HG03442 (cell line): ENCODE results near the gene SUV39H1.

Experiments used
- ATAC-seq: cut with Tn5 transposase; IDR thresholded peaks from one replicate; pipeline ENCODE4 v1.9.1; 2021; ENCODE audit warnings: mild to moderate bottlenecking, moderate library complexity; ENCODE audit not compliant: unreplicated experiment

The SUV39H1 gene

DNA sequence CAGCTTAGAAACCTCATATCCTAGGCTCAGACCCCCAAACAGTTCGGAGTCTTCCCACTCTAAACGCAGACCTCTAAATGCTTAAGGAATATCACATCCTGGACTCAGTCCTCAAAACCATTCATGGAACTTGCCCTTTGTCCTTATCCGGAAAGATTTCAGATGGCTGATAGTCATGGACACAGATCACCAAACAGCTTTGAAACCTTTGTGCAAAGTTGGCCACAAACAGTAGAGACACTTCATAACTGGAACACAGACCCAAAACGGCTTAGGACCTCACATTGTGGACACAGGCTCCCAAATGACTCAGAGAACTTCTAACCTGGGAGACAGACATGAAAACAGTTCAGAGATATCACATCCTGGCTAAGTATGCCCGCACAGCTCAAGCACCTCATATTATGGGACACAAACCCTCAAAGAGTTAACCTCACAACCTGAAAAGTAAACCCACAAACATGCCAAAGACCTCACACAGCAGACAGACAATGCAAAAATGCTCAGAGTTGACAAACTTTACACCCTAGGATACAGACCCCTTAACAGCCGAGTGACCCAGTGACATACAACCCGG is 15.5 kb downstream of the SUV39H1 start:
- no peak for ATAC-seq

DNA sequence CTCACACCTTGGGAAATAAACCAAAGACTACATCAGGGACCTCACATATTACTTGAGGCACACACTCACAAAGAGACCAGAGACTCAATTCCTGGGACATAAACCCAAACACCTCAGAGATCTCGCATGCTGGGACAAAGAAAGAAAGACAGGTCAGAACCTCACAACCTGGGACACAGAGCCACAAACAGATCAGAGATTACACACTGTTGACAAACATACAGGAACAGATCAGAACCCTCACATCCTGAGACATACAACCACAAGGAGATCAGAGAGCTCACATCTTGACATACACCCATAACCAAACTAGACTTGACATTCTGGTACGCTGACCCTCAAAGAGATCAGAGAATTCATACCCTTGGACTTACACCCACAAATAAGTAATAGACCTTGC is 17.3 kb downstream of the SUV39H1 start:
- no peak for ATAC-seq

DNA sequence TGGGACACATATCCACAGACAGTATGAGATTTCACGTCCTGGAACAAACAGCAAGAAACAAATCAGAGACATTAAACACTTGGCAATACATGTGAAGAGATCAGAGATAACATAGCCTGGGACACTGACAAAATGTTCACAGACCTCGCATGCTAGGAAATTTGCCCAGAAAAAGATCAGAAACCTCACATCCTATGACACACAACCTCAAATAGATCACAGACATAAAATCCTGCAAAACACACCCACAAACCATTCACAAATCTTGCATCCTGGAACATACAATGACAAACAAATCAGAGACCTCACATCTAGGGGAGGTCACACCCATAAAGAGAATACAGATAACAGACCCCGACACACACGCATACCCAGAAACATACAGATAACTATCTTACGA is 18.0 kb downstream of the SUV39H1 start:
- no peak for ATAC-seq

DNA sequence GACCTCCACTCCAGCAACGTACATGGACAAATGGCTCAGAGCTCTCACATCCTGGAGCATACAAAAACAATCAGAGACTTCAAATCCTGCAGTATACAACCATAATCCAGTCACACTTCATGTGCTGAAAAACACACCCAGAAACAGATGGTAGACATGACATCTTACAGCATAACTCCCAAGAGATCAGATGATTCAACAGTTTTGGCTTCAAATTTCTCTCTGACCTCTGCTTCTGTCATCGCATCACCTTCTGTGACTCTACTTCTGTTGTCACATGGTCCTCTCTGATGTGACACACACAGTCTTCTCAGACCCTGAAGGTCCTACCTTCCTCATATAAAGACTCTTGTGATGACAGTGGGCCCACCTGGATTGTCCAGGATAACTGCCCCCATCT is 18.5 kb downstream of the SUV39H1 start:
- no peak for ATAC-seq

DNA sequence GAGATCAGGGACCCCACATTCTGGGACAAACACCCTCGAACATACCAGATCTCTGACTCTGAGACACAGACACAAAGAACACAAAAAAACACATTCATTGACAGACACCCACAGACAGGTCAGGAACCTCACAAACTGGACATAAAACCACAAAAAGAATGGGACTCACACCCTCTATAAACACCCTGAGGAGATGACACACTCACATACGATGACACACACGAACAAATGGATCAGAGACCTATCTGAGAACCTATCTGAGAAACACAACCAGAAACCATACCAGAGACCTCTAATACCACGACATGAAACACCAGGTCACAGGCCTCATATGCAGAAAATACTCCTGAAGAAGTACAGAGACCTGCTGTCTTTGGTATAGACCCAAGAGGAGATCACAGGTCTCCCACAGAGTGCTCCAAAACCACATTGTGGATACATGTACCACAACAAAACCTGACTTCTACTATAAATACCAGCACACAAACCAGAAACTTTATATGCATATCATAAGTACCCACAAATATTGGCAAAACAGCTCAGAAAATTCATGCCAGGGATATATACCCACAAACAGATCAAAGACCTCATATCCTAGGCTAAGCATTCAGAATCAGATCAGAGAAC is 19.5 kb downstream of the SUV39H1 start:
- ATAC-seq: no peak

DNA sequence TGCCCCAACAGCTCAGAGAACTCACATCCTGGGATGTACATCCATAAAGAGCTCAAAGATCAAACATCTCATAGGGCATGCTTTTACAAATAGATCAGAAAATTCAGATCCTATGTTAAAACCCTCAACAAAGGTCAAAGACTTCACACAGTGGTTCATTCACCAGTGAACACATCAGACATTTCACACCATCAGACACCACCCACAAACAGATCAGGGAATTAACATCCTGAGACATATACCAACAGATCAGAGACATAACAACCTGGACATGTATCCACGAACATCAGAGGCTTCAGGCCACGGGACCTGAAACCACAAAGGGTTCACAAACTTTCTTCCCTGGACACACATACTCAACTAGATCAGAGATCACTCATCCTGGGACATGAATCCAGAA is 23.4 kb downstream of the SUV39H1 start:
- no peak for ATAC-seq

DNA sequence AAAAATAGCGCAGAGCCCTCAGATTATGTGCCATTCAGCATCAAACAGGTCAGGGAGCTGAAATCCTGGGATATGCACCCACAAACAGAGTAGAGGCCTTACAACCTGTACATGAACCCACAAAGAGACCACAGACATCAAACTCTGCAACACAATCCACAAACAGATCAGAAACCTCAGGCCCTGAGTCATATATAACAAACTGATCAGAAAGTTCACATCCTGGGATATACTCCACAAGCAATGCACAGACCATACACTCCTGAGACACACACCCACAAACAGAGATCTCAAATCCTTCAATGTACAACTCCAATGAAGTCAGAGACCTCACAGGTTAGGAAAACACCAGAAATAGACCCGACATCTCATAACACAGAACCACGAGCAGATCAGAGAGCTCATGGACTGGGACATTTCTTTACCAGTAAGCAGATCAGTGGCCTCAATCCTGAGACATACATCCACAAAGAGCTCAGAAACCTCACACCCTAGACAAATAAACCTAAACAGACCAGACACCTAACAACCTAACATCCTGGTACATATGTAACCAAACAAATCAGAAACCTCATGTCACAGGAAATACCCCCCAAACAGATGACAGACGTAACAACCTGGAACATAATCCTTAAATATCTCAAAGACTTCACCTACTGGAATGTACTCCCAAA is 24.2 kb downstream of the SUV39H1 start:
- no peak for ATAC-seq

DNA sequence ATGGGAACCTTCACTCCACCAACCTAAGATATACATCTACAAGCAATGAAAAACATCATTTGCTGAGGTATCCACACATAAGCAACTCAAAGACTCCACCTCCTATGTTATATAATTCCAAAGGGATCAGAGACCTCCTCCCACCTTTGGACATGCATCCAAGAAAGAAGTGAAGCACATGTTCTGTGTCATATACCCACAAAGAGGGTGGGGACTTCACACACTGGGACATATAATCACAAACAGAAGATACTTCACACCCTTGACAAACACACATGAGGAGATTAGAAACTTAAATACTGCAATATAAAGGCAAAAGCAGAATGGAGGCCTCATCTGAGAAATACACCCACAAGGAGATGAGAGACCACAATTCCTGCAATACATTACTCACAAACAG is 25.4 kb downstream of the SUV39H1 start:
- no peak for ATAC-seq

DNA sequence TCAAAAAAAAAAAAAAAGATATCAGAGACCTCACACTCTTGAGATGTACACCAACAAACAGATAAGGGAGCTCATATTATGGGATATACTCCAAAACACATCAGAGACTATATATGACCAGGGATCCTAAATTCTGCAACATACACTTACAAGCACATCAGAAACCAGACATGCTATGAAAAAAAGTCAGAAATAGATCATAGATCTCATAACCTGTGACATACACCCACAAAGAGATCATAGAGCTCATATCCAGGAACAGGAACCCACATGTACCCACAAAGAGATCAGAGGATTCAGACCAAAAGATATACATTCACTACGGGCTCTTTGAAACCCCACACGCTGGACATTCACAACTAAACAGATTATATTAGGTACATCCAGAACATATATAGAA is 30.1 kb downstream of the SUV39H1 start:
- no peak for ATAC-seq

DNA sequence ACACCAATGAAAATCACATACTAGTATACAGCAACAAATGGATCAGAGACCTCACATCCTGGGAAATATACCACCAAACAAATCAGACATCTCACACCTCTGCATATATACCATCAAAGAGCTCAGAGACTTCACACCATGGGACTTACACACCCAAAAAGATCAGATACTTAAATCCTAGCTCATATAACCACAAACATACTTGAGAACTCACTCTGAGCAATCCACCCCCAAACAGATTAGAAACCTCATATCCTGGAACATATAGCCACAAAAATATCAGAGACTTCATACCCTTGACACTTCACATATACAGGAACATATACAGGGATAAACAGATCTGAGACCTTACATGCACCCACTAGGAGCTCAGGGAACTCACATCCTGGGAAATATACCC is 32.1 kb downstream of the SUV39H1 start:
- no peak for ATAC-seq

DNA sequence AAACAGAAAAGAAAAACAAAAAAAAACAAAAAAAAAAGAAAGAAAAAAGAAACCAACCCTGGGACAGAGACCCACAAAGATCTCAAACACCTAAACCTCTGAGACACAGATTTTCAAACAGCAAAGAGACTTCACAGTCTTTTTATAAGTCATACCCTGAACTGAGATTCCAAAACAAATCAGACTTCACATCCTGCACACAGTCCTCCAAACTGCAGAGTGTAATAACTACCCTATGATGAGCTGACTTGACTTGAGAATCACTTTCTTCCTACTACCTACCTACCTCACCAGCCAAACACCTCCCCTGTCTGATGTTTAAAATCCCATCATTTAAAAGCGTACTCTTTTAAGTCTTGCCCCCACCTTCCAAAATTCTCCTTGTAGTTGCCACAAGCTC is 39.8 kb downstream of the SUV39H1 start:
- ATAC-seq: no peak

DNA sequence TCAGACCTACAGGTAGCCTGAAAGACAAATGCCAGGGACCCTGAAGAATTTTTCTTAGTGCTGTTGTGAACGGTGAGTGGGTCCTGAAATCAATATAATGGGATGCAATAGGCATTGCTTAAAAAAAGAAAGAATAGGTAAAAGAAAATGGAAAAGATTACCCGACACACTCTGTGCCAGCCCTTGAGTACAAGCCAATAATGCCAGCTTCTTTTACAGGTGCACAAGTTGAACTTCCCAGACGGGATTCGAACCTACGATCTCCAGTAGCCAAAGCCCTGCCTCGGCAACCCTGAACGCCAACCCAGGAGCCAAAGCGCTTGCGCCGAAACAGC is 40.3 kb downstream of the SUV39H1 start:
- no peak for ATAC-seq

DNA sequence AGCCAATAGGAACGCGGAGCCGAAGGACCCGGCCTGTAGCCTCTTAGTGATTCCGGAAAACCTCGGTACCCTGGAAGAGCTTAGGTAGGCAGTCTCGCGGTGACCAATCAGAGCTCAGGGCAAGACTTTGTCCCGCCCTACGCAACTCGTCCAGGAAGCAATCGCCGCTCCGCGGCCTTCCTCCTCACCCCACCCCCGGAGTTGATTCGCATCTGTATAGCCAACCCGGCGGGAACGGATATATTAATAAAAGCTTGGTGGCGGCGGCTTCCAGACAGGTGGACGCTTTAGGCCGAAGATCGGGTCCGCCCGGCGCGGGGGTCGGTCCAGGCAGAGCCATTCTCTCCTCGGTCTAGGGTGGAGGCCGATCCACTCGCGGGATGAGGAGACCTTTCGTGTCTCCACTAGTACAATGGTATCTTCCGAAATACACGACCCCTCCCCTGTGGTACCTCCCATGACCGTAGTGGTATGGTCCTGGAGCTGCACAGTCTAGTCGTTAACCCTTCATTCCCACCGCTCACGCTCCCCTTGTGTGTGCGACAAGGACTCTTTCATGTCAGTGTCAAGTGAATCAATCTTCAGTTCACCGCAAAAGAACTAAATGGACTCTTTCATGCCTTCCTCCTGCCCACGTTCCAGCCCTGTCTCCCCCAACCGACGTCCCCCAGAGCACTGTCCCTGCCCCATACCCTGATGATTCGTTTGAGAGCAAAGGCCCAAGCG is 40.8 kb downstream of the SUV39H1 start:
- peak; percentile 97 for ATAC-seq

DNA sequence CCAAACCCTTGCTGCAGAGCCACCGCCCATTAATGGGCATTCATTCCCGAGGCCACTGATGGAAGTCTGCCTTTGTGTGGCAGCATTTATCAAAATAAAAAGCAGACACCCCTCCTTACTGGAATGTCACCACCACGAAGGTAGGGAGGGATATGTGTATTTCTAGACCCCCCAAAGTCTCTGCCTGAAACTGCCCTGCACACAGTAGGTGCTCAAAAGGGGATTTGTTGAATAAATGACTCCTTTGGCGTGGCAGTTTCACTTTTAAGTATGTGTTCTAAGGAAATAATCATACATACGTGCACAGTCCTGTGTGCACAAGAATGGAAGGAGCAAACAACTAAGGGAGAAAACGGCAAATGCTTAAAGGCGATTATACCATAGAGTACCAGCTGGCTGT is 41.4 kb downstream of the SUV39H1 start:
- no peak for ATAC-seq

DNA sequence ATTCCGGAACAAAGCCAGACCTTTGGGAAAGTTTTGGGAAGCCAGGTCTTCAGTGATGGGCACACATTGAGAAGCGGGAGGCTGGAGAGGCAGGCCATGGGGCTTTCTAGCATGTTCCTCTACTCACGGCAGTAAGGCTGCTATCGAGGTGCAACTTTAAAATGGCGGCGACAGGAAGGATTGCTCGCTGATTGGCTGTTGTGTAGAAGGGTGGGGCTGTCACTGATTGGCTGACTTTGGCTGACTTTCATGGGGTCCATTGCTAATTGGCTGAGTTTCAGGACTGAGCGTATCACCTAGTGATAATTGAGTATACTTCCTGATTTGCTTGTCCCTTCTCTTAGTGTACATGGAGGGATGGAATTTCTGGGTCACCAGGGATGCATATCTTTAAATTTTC is 45.3 kb downstream of the SUV39H1 start:
- ATAC-seq: no peak

DNA sequence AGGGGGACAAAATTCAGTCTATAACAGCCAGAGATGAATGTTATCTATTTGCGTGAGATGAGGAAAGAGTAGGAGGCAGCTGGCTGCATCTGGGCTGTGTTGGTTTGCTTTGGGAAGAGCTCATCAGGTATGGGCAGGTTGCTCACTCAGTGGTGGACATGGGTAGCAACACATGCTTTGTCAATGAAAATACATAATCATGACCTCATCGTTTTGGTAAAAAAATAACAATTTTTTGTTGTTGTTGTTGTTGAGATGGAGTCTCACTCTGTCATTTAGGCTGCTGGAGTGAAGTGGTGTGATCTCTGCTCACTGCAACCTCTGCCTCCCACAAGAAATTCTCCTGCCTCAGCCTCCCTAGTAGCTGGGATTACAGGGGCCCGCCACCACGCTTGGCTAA is 48.7 kb downstream of the SUV39H1 start:
- ATAC-seq: no peak

DNA sequence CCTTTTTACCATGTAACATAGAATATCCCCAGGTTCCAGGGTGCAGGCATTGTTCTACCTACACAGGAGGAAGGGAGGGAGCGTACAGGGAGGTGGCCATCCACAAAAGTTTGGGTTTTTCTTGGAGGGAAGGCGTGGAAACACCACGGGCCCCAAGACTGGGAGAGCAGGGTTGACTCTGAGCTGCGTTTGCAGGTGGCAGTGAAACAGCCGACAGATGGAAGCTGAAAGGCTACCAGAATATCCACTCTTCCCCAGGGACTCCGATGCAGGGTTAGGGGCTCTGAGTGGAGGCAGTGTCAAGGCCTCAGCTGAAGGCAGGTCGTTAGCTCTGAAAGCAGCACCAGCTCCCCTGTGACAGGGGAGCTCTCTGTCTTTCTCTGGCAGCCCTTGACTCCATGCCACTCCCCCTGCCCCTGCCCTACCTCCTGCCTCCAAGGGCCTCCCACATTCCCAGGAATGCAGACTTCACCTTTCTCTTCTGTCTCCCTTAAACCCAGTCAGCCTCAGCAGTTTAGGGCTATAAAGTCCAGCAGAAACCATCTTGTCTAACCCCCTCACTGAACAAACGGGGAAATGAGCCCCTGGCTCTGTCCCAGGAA is 51.0 kb downstream of the SUV39H1 start:
- no peak for ATAC-seq

DNA sequence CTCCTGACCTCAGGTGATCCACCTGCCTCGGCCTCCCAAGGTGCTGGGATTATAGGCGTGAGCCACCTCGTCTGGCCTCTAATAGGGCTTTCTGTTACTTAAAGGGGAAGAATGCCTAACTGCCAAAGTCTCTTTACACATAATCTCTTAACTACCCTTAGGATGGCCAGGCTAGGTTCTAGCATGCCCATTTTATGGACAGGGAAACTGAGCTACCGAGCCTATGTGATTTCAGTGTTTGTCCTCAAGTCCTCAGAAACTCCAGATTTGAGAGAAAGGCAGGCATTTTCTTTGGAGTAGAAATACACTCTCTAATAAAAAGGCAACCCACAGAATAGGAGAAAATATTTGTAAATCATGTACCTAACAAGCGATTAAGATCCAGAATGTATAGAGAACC is 52.6 kb downstream of the SUV39H1 start:
- no peak for ATAC-seq

DNA sequence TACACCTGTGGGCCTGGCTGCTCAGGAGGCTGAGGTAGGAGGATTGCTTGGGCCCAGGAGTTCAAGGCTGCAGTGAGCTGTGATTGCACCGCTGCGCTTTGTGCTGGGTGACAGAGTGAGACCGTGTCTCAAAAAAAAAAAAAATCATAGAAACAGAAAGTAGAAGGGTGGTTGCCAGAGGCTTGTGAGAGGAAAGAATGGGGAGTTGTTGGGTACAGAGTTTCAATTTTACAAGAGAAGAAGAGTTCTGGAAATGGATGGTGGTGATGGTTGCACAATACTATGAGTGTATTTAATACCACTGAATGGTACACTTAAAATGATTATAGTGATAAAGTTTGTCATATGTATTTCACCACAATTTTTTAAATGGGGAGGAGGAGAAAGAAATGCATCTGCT is 54.8 kb downstream of the SUV39H1 start:
- no peak for ATAC-seq

DNA sequence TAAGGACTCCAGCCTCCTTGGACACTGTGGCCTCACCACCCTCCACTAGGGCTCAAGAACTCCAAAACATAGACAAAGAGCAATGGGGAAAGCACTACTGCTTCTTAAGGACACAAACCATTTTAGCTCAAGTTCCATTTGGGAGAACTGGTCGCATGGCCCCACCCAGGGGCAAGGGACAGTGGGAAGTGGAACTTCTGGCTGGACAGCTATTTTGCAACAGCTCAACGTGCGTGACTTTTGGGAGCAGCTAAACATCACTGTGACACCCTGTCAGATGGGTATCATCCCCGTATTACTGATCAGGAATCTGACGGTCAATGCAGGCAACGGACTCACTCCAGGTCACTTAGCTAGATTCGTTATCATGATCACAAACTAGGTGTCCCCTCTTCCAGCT is 56.0 kb downstream of the SUV39H1 start:
- ATAC-seq: no peak

DNA sequence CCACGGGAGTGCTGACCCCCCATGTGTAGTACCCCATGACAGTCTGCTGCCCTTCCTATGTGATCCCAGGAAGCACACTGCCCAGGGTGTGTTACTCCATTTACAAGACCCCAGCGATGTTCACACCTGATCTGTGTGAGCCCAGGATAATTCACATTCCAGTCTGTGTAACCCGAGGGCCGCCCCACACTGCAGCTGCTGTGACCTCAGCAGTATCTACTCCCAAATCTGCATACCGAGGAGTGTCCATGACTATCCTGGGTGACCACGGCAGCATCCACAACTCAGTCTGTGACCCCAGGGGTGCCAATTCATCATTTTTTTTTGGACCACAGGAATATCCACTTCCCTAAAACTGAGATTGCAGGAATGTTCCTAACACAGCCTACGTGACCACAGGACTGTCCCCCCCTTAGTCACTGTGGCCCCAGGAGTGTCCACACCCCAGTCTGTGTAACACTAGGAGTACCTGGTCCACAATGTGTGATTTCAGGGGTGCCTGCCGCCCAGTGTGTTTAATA is 57.2 kb downstream of the SUV39H1 start:
- ATAC-seq: no peak

DNA sequence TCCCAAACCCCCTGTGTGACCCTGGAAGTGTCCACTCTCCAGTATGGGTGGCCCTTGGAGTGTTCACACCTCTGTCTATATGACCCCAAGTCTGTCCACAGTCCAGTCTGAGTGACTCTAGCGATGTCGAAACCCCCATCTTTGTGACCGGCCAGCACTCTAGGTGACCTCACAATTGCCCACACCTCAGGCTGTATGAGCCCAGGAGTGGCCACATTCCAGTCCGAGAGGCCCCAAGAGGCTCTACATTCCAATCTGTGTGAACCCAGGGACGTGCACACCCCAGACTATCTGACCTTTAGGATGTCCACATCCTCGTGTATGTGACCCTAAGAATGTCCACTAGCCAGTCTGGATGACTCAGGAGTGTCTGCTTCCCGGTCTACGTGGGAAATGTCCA is 57.7 kb downstream of the SUV39H1 start:
- no peak for ATAC-seq
